ENCODE results near the gene BCAN.

Gene BCAN

DNA sequence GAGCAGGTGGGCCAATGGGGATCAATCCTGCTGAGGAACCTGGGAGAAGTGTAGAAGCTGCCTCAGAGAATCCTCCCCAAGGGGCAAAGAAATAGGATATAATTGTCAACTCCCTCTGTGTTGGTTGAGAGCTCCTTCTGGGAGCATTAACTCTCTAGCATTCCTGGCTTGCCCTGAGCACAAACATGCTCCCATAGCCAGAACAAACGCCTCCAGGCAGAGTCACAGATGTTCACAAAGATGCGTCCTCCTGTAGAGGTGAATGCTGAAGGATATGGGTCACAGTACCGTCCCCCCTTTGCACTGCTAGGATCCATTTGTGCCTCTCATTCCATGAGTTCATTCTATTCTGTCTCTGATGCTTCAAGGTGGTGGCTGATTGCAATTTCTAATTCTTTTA lies 9.6 kb upstream of the BCAN start:
- peaks cover 30% of the 10 kb centered on the region for H3K4me1 ChIP-seq (ENCODE audit: control insufficient read depth, low read length)
- H3K4me2 ChIP-seq (ENCODE audit: low read length): no peak overlapping the region
- H3K79me2 ChIP-seq (ENCODE audit: control insufficient read depth, low read length): no peaks in the 10 kb centered on the region
- H3F3A ChIP-seq (ENCODE audit: control insufficient read depth, insufficient read depth): peaks cover 6% of the 10 kb centered on the region; the same call in 1 of the 2 replicates
- no peak overlapping the region for H3K4me3 ChIP-seq (ENCODE audit: low read length)
- H3K36me3 ChIP-seq (ENCODE audit: control insufficient read depth, low read length): no peaks in the 10 kb centered on the region
- H3K9me2 ChIP-seq (replicated peaks; ENCODE audit: control insufficient read depth, low read length): no peaks in the 10 kb centered on the region
- no peak for TF ChIP-seq EZH2phosphoT487 (IDR thresholded peaks at IDR 0.05; ENCODE audit: borderline replicate concordance, low read length)
- TF ChIP-seq, protein P1, sequence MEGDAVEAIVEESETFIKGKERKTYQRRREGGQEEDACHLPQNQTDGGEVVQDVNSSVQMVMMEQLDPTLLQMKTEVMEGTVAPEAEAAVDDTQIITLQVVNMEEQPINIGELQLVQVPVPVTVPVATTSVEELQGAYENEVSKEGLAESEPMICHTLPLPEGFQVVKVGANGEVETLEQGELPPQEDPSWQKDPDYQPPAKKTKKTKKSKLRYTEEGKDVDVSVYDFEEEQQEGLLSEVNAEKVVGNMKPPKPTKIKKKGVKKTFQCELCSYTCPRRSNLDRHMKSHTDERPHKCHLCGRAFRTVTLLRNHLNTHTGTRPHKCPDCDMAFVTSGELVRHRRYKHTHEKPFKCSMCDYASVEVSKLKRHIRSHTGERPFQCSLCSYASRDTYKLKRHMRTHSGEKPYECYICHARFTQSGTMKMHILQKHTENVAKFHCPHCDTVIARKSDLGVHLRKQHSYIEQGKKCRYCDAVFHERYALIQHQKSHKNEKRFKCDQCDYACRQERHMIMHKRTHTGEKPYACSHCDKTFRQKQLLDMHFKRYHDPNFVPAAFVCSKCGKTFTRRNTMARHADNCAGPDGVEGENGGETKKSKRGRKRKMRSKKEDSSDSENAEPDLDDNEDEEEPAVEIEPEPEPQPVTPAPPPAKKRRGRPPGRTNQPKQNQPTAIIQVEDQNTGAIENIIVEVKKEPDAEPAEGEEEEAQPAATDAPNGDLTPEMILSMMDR (IDR thresholded peaks at IDR 0.05; ENCODE audit: low read depth, low read length, poor library complexity, severe bottlenecking): no peak
- no peaks in the 10 kb centered on the region for H4K20me1 ChIP-seq (ENCODE audit: control insufficient read depth, insufficient read depth, low read depth, low read length)
- no peak overlapping the region for H3K27ac ChIP-seq (ENCODE audit: low read depth, low read length)
- H3K9me3 ChIP-seq (ENCODE audit: control insufficient read depth, insufficient read depth, low read length): no peaks in the 10 kb centered on the region
- H3K27me3 ChIP-seq (ENCODE audit: control insufficient read depth, low read length): peaks cover 20% of the 10 kb centered on the region

DNA sequence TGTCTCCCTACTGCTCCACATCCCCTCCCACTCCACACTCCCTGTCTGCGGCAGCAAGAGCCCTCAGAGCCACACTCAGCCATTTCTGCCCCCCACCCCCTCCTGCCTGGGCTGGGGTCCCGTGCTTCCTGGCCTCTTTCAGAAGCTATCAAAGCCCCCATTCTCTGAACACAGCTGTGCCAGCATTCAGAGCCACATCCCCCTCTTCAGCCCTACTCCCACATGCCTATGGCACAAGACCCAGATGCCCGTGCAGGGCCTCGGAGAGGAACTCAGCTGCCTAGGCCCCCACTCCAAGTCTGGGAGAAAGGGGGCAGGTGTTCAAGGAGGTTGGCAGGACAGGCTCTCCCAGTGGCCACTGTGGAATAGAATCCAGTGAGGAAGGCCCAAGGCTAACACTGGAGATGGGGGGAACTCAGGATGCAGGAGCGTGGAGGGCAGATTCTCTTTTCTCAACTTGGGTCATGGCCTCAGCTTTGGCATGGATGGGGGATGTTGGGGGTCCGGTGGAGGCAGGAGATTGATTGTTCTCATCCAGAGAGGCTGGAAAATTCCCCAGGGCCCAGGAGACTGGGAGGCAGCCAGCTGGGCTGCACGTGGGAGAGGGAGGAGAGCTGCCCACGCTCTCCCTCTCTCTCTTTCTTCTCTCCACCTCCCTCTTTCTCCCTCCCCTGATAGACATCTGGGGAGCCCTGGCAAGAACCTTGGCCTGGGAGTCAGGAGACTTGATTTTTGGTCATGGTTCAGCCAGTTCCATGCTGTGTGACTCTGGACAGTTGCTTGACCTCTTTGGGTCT lies 3.5 kb upstream of the BCAN start:
- Histone ChIP-seq H3F3A (ENCODE audit: control insufficient read depth, insufficient read depth) (no peaks in the 10 kb centered on the region), H3K4me2 (ENCODE audit: low read length) (no peak overlapping the region), H4K20me1 (ENCODE audit: control insufficient read depth, insufficient read depth, low read depth, low read length) (no peaks in the 10 kb centered on the region), H3K27ac (ENCODE audit: low read depth, low read length) (no peak overlapping the region), H3K4me3 (ENCODE audit: low read length) (no peak overlapping the region), H3K9me2 (replicated peaks; ENCODE audit: control insufficient read depth, low read length) (no peaks in the 10 kb centered on the region), H3K9me3 (ENCODE audit: control insufficient read depth, insufficient read depth, low read length) (no peaks in the 10 kb centered on the region), H3K36me3 (ENCODE audit: control insufficient read depth, low read length) (no peaks in the 10 kb centered on the region), H3K27me3 (ENCODE audit: control insufficient read depth, low read length) (peaks cover 68% of the 10 kb centered on the region), H3K4me1 (ENCODE audit: control insufficient read depth, low read length) (peaks cover 1% of the 10 kb centered on the region), H3K79me2 (ENCODE audit: control insufficient read depth, low read length) (no peaks in the 10 kb centered on the region)
- TF ChIP-seq EZH2phosphoT487 (IDR thresholded peaks at IDR 0.05; ENCODE audit: borderline replicate concordance, low read length): no peak
- TF ChIP-seq, protein P1 (IDR thresholded peaks at IDR 0.05; ENCODE audit: low read depth, low read length, poor library complexity, severe bottlenecking): no peak

DNA sequence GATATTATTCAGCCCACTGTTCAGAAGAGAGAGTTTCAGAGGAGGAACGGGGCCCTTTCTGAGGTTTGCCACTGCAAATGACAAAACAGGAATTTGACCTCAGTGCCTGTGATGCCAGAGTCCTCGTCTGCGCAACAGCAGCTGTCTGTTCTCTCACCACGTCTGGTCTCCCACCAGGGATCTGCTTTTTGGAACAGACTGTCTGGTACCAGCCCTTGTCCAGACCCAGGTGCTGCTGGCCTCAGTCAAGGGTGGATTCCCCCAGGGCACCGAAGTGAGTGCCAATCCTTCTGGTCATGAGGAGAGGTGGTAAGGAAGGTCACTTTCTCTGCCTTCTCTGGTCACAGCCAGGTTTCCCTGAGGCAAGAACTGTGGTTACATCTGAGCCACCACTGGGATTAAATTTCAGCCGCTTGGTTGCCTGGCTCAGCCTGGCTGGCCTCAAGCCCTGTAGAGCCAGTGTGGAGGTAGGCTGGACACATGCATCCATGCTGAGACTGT lies 2.3 kb upstream of the BCAN start:
- H3K79me2 ChIP-seq (ENCODE audit: control insufficient read depth, low read length): no peaks in the 10 kb centered on the region
- no peak overlapping the region for H3K4me3 ChIP-seq (ENCODE audit: low read length)
- H3K36me3 ChIP-seq (ENCODE audit: control insufficient read depth, low read length): no peaks in the 10 kb centered on the region
- H3K9me2 ChIP-seq (replicated peaks; ENCODE audit: control insufficient read depth, low read length): no peaks in the 10 kb centered on the region
- no peaks in the 10 kb centered on the region for H4K20me1 ChIP-seq (ENCODE audit: control insufficient read depth, insufficient read depth, low read depth, low read length)
- peaks cover 75% of the 10 kb centered on the region for H3K27me3 ChIP-seq (ENCODE audit: control insufficient read depth, low read length)
- H3K4me1 ChIP-seq (ENCODE audit: control insufficient read depth, low read length): peaks cover 8% of the 10 kb centered on the region
- no peaks in the 10 kb centered on the region for H3F3A ChIP-seq (ENCODE audit: control insufficient read depth, insufficient read depth)
- no peaks in the 10 kb centered on the region for H3K9me3 ChIP-seq (ENCODE audit: control insufficient read depth, insufficient read depth, low read length)
- TF ChIP-seq, protein P1 (IDR thresholded peaks at IDR 0.05; ENCODE audit: low read depth, low read length, poor library complexity, severe bottlenecking): no peak
- TF ChIP-seq EZH2phosphoT487 (IDR thresholded peaks at IDR 0.05; ENCODE audit: borderline replicate concordance, low read length): no peak
- H3K4me2 ChIP-seq (ENCODE audit: low read length): no peak overlapping the region
- H3K27ac ChIP-seq (ENCODE audit: low read depth, low read length): no peak overlapping the region
